ENCODE measurements around the gene NOTUM. TPM values are rescaled to one million over a fixed set of nuclear protein-coding genes. Genes with fewer than 3 reads are reported as not detected.

The NOTUM gene
- total and polyA plus RNA-seq, 2 donors (not counting 3 experiments of a cell fraction or from before 2014, with no cell fraction given): not detected

- DNase-seq (ENCODE audit: low read depth, low spot score): no peak
- no peak for FAIRE-seq
- H3K9ac ChIP-seq (replicated peaks; ENCODE audit: extremely low read depth, insufficient read depth, low read length): no peak overlapping the region
- POLR2A ChIA-PET: no interaction called here
- no peaks in the 10 kb centered on the region for H3K9me1 ChIP-seq (replicated peaks; ENCODE audit: control insufficient read depth, extremely low read depth, insufficient read depth, low read length)
- no peaks in the 10 kb centered on the region for H3K9me3 ChIP-seq (replicated peaks; ENCODE audit: control insufficient read depth, insufficient read depth, low read length)
- intact Hi-C loops (cut with micrococcal nuclease) (no loop called here), dilution Hi-C loops (cut with MboI; ENCODE audit: extremely low pct_ligation_motif_present, low sequenced_read_pairs) (no loop called here)
- H3K27ac ChIP-seq (ENCODE audit: insufficient read depth, low read depth, low read length): no peak overlapping the region
- no peak overlapping the region for H2AFZ ChIP-seq (ENCODE audit: low read depth, low read length)
- H3K79me2 ChIP-seq (ENCODE audit: control insufficient read depth, insufficient read depth, low read length): no peaks in the 10 kb centered on the region
- no peaks in the 10 kb centered on the region for H3K36me3 ChIP-seq (ENCODE audit: control insufficient read depth in 2 of 2, extremely low read depth in 1 of 2, insufficient read depth in 2 of 2, low read length in 2 of 2)
- no TSS peak for BruUV-seq (replicated peaks)
- H3K4me2 ChIP-seq (ENCODE audit: insufficient read depth, low read length): no peak overlapping the region
- TF ChIP-seq GATA2 (IDR thresholded peaks at IDR 0.05; ENCODE audit: insufficient read depth, insufficient read length, low read depth, low read length): no peak
- TF ChIP-seq FOS (IDR thresholded peaks at IDR 0.05; ENCODE audit: borderline replicate concordance, insufficient read depth, low read length): no peak
- TF ChIP-seq POLR2AphosphoS5 (IDR thresholded peaks at IDR 0.05; ENCODE audit: insufficient read depth, low read depth, low read length): no peak
- no peak for TF ChIP-seq MYC (IDR thresholded peaks at IDR 0.05; ENCODE audit: low read depth, low read length)
- TF ChIP-seq POLR2A (IDR thresholded peaks at IDR 0.05; ENCODE audit: low read depth, low read length): no peak
- TF ChIP-seq, protein P1, sequence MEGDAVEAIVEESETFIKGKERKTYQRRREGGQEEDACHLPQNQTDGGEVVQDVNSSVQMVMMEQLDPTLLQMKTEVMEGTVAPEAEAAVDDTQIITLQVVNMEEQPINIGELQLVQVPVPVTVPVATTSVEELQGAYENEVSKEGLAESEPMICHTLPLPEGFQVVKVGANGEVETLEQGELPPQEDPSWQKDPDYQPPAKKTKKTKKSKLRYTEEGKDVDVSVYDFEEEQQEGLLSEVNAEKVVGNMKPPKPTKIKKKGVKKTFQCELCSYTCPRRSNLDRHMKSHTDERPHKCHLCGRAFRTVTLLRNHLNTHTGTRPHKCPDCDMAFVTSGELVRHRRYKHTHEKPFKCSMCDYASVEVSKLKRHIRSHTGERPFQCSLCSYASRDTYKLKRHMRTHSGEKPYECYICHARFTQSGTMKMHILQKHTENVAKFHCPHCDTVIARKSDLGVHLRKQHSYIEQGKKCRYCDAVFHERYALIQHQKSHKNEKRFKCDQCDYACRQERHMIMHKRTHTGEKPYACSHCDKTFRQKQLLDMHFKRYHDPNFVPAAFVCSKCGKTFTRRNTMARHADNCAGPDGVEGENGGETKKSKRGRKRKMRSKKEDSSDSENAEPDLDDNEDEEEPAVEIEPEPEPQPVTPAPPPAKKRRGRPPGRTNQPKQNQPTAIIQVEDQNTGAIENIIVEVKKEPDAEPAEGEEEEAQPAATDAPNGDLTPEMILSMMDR (IDR thresholded peaks at IDR 0.05; ENCODE audit: extremely low read depth in 1 of 2, insufficient read depth in 1 of 2, low read depth in 1 of 2, low read length in 2 of 2): no peak
- no peak for TF ChIP-seq EZH2 (IDR thresholded peaks at IDR 0.05; ENCODE audit: borderline replicate concordance, low read depth, low read length, severe bottlenecking)
- no peak for TF ChIP-seq JUN (IDR thresholded peaks at IDR 0.05; ENCODE audit: borderline replicate concordance, insufficient read depth, insufficient read length, low read depth)
- CTCF ChIA-PET: interaction anchor here (2.3 kb wide), 1 partner anchor 65 kb away, joined by 8 read pairs; no protein-coding TSS in a partner anchor
- H4K20me1 ChIP-seq (replicated peaks; ENCODE audit: control insufficient read depth, extremely low read depth, insufficient read depth, low read length): no peaks in the 10 kb centered on the region
- no peaks in the 10 kb centered on the region for H3K4me1 ChIP-seq (ENCODE audit: control insufficient read depth, extremely low read depth, insufficient read depth, low read length)
- peaks cover 12 to 27% of the 10 kb centered on the region in 2 experiments for H3K27me3 ChIP-seq (ENCODE audit: control insufficient read depth in 2 of 2, insufficient read depth in 2 of 2, low read length in 2 of 2)
- no peak overlapping the region for H3K4me3 ChIP-seq (replicated peaks in 1 of 3; ENCODE audit: insufficient read depth in 1 of 3, low read depth in 1 of 3, low read length in 3 of 3)
Observed at GRCh38 chr17:81956607-81957589, 4.1 kb downstream of the NOTUM start.

Data from endothelial cell of umbilical vein (primary cell).